ENCODE measurements around the gene ELAC1. TPM values are rescaled to one million over a fixed set of nuclear protein-coding genes. Genes with fewer than 3 reads are reported as not detected.
"Not testable (repeated sequence)": the region's sequence is repeated elsewhere in the genome, so short reads cannot be mapped to it uniquely, and the experiment has no call there.

ELAC1 gene
- total RNA-seq, 1 donor from 2014 or later, result 14.0 TPM

DNA sequence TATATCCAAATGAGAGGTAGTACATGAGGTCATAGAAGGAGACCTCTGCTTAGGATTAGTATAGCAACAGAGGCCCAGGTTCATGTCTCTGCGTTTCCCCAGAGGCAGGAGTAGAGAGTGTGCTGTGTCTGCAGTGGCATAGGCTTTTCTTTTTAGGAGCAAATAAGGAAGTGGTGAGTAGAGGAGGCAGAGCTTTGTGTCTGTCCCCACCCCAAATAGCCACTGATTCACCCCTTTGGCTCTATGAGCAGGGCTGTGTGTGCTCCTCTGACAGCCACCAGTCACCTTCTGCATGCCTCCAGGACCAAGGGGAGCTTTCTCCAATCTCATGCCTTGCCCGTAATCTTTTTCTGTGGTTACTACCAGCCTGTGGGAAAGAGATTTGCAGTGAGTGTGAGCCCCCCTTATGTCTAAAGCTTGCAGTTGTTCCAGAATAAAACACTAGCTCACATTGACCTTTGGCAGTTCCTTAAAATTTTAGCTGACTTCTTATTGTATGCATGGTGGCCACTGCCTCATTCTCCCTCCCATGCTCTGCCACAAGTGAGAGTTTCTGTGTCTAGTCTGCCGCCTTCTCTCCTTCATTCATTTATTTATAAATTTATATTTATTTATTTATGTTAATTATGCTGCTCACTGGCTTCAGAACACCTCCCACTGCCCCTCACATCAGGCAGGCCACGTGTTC lies 23.5 kb upstream of the ELAC1 start:
- no peak overlapping the region for H3K4me3 Mint-ChIP-seq
- POLR2A ChIA-PET, result interaction anchor here (1.6 kb wide), 1 partner anchor 85 kb away, joined by 4 read pairs; the partner anchor contains the start of gene SMAD4
- CTCF ChIA-PET, result no interaction called here

DNA sequence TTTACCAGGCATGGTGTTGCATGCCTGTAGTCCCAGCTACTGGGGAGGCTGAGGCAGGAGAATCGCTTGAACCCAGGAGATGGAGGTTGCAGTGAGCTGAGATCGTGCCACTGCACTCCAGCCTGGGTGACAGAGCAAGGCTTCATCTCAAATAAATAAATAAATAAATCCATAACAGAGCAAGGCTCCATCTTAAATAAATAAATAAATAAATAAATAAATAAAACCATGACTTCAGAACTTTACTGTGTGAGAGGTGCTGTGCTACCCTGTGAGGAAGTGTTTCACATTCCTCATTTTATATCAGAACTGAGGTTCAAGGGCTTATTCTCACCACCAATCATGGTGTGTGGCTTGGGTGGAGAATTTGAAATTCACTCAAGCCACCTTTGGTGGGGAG lies 21.9 kb upstream of the ELAC1 start:
- intact Hi-C loops (cut with micrococcal nuclease); H3K9me3 Mint-ChIP-seq; H3K27me3 Mint-ChIP-seq; H3K27ac Mint-ChIP-seq; ATAC-seq (ENCODE audit: low read depth); POLR2A ChIA-PET; H3K4me1 Mint-ChIP-seq; H3K4me3 Mint-ChIP-seq; DNase-seq; CTCF ChIA-PET: not testable (repeated sequence)
- peaks cover 36% of the 10 kb centered on the region for H3K36me3 Mint-ChIP-seq (ENCODE audit: low read depth)

More for the DNA sequence above, 23.5 kb upstream of the ELAC1 start:
- TF ChIP-seq, protein P1, sequence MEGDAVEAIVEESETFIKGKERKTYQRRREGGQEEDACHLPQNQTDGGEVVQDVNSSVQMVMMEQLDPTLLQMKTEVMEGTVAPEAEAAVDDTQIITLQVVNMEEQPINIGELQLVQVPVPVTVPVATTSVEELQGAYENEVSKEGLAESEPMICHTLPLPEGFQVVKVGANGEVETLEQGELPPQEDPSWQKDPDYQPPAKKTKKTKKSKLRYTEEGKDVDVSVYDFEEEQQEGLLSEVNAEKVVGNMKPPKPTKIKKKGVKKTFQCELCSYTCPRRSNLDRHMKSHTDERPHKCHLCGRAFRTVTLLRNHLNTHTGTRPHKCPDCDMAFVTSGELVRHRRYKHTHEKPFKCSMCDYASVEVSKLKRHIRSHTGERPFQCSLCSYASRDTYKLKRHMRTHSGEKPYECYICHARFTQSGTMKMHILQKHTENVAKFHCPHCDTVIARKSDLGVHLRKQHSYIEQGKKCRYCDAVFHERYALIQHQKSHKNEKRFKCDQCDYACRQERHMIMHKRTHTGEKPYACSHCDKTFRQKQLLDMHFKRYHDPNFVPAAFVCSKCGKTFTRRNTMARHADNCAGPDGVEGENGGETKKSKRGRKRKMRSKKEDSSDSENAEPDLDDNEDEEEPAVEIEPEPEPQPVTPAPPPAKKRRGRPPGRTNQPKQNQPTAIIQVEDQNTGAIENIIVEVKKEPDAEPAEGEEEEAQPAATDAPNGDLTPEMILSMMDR (IDR thresholded peaks at IDR 0.05), result no peak
- H3K27ac Mint-ChIP-seq, result no peak overlapping the region
- H3K27me3 Mint-ChIP-seq, result no peaks in the 10 kb centered on the region
- no peak for DNase-seq
- intact Hi-C loops (cut with micrococcal nuclease), result no loop called here
- ATAC-seq (ENCODE audit: low read depth), result no peak
- H3K4me1 Mint-ChIP-seq, result no peaks in the 10 kb centered on the region
- no peaks in the 10 kb centered on the region for H3K9me3 Mint-ChIP-seq
- peaks cover 43% of the 10 kb centered on the region for H3K36me3 Mint-ChIP-seq (ENCODE audit: low read depth)

DNA sequence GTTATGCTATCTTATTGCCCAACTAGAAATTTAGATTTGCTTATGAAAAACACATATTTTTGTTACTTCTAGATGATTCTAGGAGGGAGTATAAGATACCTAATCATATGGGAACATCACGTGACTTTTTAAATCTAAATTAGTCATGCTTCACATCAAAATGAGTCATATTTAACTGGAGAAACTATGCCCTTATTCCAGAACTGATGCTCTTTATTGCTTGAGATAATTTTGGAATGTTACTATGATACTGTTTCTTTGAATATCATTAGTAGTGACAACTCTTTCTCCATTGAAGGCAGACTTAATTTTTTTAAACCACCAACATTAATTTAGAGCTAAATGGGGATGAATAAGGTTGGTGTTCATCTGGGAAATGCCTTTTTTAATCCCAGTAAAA lies 19.9 kb upstream of the ELAC1 start:
- Mint-ChIP-seq H3K4me1 (no peaks in the 10 kb centered on the region), H3K27me3 (no peaks in the 10 kb centered on the region), H3K9me3 (no peaks in the 10 kb centered on the region), H3K36me3 (ENCODE audit: low read depth) (peaks cover 28% of the 10 kb centered on the region), H3K4me3 (no peak overlapping the region), H3K27ac (no peak overlapping the region)
- TF ChIP-seq, protein P1 (IDR thresholded peaks at IDR 0.05), result no peak
- ChIA-PET CTCF (no interaction called here), POLR2A (no interaction called here)
- ATAC-seq (ENCODE audit: low read depth) (no peak), DNase-seq (no peak)
- intact Hi-C loops (cut with micrococcal nuclease), result no loop called here

DNA sequence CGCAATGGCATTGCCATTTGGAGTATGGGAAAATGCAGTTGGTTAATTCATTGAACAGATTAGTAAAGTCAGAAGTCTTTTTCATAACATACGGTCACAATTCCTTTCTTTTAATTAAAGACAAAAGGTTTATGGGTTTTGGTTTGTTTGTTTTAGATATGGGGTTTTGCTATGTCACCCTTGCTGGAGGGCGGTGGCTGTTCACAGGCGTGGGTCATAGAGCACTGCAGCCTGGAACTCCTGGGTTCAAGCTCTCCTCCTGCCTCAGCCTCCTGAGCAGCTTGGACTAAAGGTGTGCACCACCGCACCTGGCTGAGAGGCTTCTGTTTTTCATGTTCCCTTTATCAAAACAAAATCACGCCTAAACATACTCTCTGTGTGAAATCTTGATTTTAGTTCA lies 18.7 kb upstream of the ELAC1 start:
- Mint-ChIP-seq H3K9me3 (no peaks in the 10 kb centered on the region), H3K36me3 (ENCODE audit: low read depth) (peaks cover 21% of the 10 kb centered on the region), H3K27me3 (no peaks in the 10 kb centered on the region), H3K4me1 (no peaks in the 10 kb centered on the region), H3K4me3 (no peak overlapping the region), H3K27ac (no peak overlapping the region)
- intact Hi-C loops (cut with micrococcal nuclease), result no loop called here
- ATAC-seq (ENCODE audit: low read depth), result no peak
- ChIA-PET CTCF (no interaction called here), POLR2A (interaction anchor here (1.5 kb wide), 1 partner anchor 19 kb away, joined by 4 read pairs; the partner anchor contains the start of gene ELAC1)
- DNase-seq, result no peak
- TF ChIP-seq, protein P1 (IDR thresholded peaks at IDR 0.05), result no peak

DNA sequence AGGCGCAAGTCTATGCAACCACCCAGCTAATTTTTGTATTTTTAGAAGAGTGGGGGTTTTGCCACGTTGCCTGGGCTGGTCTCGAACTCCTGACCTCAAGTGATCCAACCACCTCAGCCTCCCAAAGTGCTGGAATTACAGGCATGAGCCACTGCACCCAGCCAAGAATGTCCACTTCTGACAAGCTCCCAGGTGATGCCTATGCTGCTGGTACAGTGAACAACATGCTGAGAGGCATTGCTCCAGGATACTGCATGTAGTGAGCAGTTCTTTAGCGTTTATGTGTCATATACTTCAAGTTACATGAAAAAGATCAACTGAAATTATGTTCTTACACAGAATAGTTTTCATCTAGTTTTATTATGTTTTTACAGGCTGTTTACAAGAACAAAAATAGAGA lies 17.2 kb upstream of the ELAC1 start:
- intact Hi-C loops (cut with micrococcal nuclease), result no loop called here
- Mint-ChIP-seq H3K36me3 (ENCODE audit: low read depth) (peaks cover 10% of the 10 kb centered on the region), H3K27ac (no peak overlapping the region)

More for the DNA sequence above, 17.2 kb upstream of the ELAC1 start:
- TF ChIP-seq, protein P1 (IDR thresholded peaks at IDR 0.05), result no peak
- H3K27me3 Mint-ChIP-seq, result no peaks in the 10 kb centered on the region
- H3K9me3 Mint-ChIP-seq, result no peaks in the 10 kb centered on the region
- DNase-seq, result no peak
- POLR2A ChIA-PET, result interaction anchor here (1.5 kb wide), 1 partner anchor 17 kb away, joined by 4 read pairs; the partner anchor contains the start of gene ELAC1
- CTCF ChIA-PET, result no interaction called here
- no peaks in the 10 kb centered on the region for H3K4me1 Mint-ChIP-seq
- H3K4me3 Mint-ChIP-seq, result no peak overlapping the region
- no peak for ATAC-seq (ENCODE audit: low read depth)
